ENCODE data around the gene ATF3. TPM values are rescaled to one million over a fixed set of nuclear protein-coding genes. Genes with fewer than 3 reads are reported as not detected.
"Not testable (repeated sequence)": the region's sequence is repeated elsewhere in the genome, so short reads cannot be mapped to it uniquely, and the experiment has no call there.

The ATF3 gene
- total RNA-seq, 1 donor from 2014 or later: 2.9 TPM

GRCh38 chr1:212625781-212626450 lies 17.4 kb downstream of the ATF3 start:
- no peak for DNase-seq (ENCODE audit: low read depth)

- no peak for DNase-seq (ENCODE audit: low read depth)
Measured at GRCh38 chr1:212628046-212628445, 19.5 kb downstream of the ATF3 start.

GRCh38 chr1:212628813-212629415 lies 20.4 kb downstream of the ATF3 start:
- DNase-seq (ENCODE audit: low read depth): no peak

GRCh38 chr1:212629450-212630157 lies 21.0 kb downstream of the ATF3 start:
- DNase-seq (ENCODE audit: low read depth): no peak

- peak; percentile 74 for DNase-seq (ENCODE audit: low read depth)
Measured at GRCh38 chr1:212630158-212630900, 21.8 kb downstream of the ATF3 start.

GRCh38 chr1:212633161-212633560 lies 24.6 kb downstream of the ATF3 start:
- DNase-seq (ENCODE audit: low read depth): no peak

GRCh38 chr1:212634252-212634651 lies 25.7 kb downstream of the ATF3 start:
- no peak for DNase-seq (ENCODE audit: low read depth)

- no peak for DNase-seq (ENCODE audit: low read depth)
Measured at GRCh38 chr1:212635141-212635631, 26.6 kb downstream of the ATF3 start.

GRCh38 chr1:212637902-212638301 lies 29.3 kb downstream of the ATF3 start:
- peak; percentile 13 for DNase-seq (ENCODE audit: low read depth)

- DNase-seq (ENCODE audit: low read depth): peak; percentile 35
Measured at GRCh38 chr1:212638492-212639151, 30.1 kb downstream of the ATF3 start.

- DNase-seq (ENCODE audit: low read depth): not testable (repeated sequence)
Measured at GRCh38 chr1:212639524-212639923, 31.0 kb downstream of the ATF3 start.

GRCh38 chr1:212640223-212640878 lies 31.8 kb downstream of the ATF3 start:
- DNase-seq (ENCODE audit: low read depth): no peak

- DNase-seq (ENCODE audit: low read depth): no peak
Measured at GRCh38 chr1:212641956-212642355, 33.4 kb downstream of the ATF3 start.

- DNase-seq (ENCODE audit: low read depth): no peak
Measured at GRCh38 chr1:212643877-212644276, 35.3 kb downstream of the ATF3 start.

GRCh38 chr1:212644866-212645545 lies 36.4 kb downstream of the ATF3 start:
- DNase-seq (ENCODE audit: low read depth): no peak

GRCh38 chr1:212645546-212646543 lies 37.3 kb downstream of the ATF3 start:
- no peak for DNase-seq (ENCODE audit: low read depth)

GRCh38 chr1:212646588-212646987 lies 38.0 kb downstream of the ATF3 start:
- DNase-seq (ENCODE audit: low read depth): no peak

GRCh38 chr1:212647004-212647403 lies 38.4 kb downstream of the ATF3 start:
- DNase-seq (ENCODE audit: low read depth): no peak

GRCh38 chr1:212648431-212648830 lies 39.9 kb downstream of the ATF3 start:
- DNase-seq (ENCODE audit: low read depth): no peak
